Kidney (tissue), 14 donors: Measurements from ENCODE around the gene SOHLH1. TPM values are rescaled to one million over a fixed set of nuclear protein-coding genes. Genes with fewer than 3 reads are reported as not detected.
A peak's percentile ranks its signal among the peaks of the same experiment; 100 is the strongest.

Experiments used
- DNase-seq, 5 donors: peaks; one replicate each; pipeline ENCODE4 v3.0.0-alpha.2; 2013 to 2020
- FAIRE-seq: peaks from 2 replicates; lab custom pipeline; 2012; peaks lifted over from hg19 to GRCh38; lab: Jason Lieb, UNC
- H3K27ac ChIP-seq, 2 donors: one replicate each; pipeline ENCODE4 v1.7.0; 2013; ENCODE audit warnings: low read depth in 2 of 2, low read length in 2 of 2, inconsistent platforms in 1 of 2
- H3K27me3 ChIP-seq: one replicate; pipeline ENCODE4 v1.7.1; 2013; ENCODE audit warnings: low read length, inconsistent platforms; ENCODE audit not compliant: control insufficient read depth, insufficient read depth
- H3K36me3 ChIP-seq, 3 donors: one replicate each; pipeline versions ENCODE4 v1.7.0 to v1.7.1; 2013; ENCODE audit warnings: low read length in 3 of 3, control low read depth in 1 of 3, inconsistent platforms in 1 of 3; ENCODE audit not compliant: insufficient read depth in 3 of 3, control insufficient read depth in 2 of 3
- H3K4me1 ChIP-seq, 3 donors: one replicate each; pipeline versions ENCODE4 v1.7.0 to v1.7.1; 2013; ENCODE audit warnings: low read length in 3 of 3, inconsistent platforms in 1 of 3, low read depth in 1 of 3; ENCODE audit not compliant: control insufficient read depth in 2 of 3, insufficient read depth in 2 of 3
- H3K4me3 ChIP-seq, 3 donors: one replicate each; pipeline versions ENCODE4 v1.7.0 to v1.8.1; 2013; ENCODE audit warnings: low read length in 3 of 3, control low read depth in 1 of 3, inconsistent platforms in 1 of 3
- H3K9ac ChIP-seq, 3 donors: one replicate each; pipeline versions ENCODE4 v1.7.0 to v1.7.1; 2013; ENCODE audit warnings: low read length in 3 of 3, control low read depth in 1 of 3, inconsistent platforms in 1 of 3
- H3K9me3 ChIP-seq, 3 donors: one replicate each; pipeline versions ENCODE4 v1.7.0 to v1.7.1; 2013; ENCODE audit warnings: low read length in 3 of 3, control low read depth in 1 of 3, inconsistent platforms in 1 of 3; ENCODE audit not compliant: control insufficient read depth in 2 of 3, insufficient read depth in 1 of 3
- CTCF ChIP-seq: IDR thresholded peaks from 3 replicates; pipeline ENCODE4 v1.5.1; 2012; ENCODE audit warnings: mild to moderate bottlenecking, moderate library complexity, borderline replicate concordance; ENCODE audit not compliant: insufficient read depth; ENCODE audit errors: extremely low read depth
- intact Hi-C: fragments of 100-400 bp; cut with DNase I; formaldehyde crosslinking; loops from one replicate; pipeline ENCODE4 v1.11.1; 2022
- polyA plus RNA-seq: library from polyadenylated mRNA; stranded (reverse); fragments of 350-450 nt; fragmentation: Illumina TruSeq; extraction: RNeasy Lipid Tissue Mini Kit (QIAGEN cat#74804); gene quantifications from one replicate; pipeline ENCODE4 v1.2.3, GENCODE V29; 2014; ENCODE audit warnings: low read depth, low replicate concordance; ENCODE audit not compliant: insufficient read depth
- total RNA-seq: library from RNA; stranded (reverse); fragmentation: NEBNext Ultra II Directional; extraction: Animal tissue kit (Norgen Biotek cat#: 25700); gene quantifications from one replicate; pipeline ENCODE4 v1.2.1, GENCODE V29; 2021
- donor health status: control.
- donor health status: control.
- donor health status: control.
- donor health status: control.
- donor health status: control.
- donor health status: DM: yes; HTN: yes; CAD: no.
- donor health status: Normal renal cell carcinoma (clear cell type).

The SOHLH1 gene
- total and polyA plus RNA-seq, 2 donors from 2014 or later, result not detected

- Histone ChIP-seq H3K9ac (no peak within 1 kb of the TSS), H3K27me3 (peaks cover 2% of the 10 kb centered on the region), H3K4me1 (no peaks in the 10 kb centered on the region), H3K27ac (no peak within 1 kb of the TSS), H3K4me3 (no peak within 1 kb of the TSS), H3K9me3 (no peaks in the 10 kb centered on the region), H3K36me3 (no peaks in the 10 kb centered on the region)
- intact Hi-C loops, result no loop called here
- peak in 4 of 5 donors; percentile 63 to 77 (median 73) for DNase-seq
- TF ChIP-seq CTCF, result peak; percentile 68
- no peak for FAIRE-seq
Observed at GRCh38 chr9:135701959-135702721, 2.9 kb upstream of the SOHLH1 start, which contains the start of gene KCNT1. Gene KCNT1 (plus strand): TSS chr9:135702185. CDS start chr9:135702259, 74 bp downstream.

GRCh38 chr9:135701067-135701958, 2.0 kb upstream of the SOHLH1 start:
- Histone ChIP-seq H3K9me3 (no peaks in the 10 kb centered on the region), H3K4me3 (no peak overlapping the region), H3K27me3 (peaks cover 2% of the 10 kb centered on the region), H3K4me1 (no peaks in the 10 kb centered on the region), H3K27ac (no peak overlapping the region), H3K36me3 (no peaks in the 10 kb centered on the region), H3K9ac (no peak overlapping the region)
- TF ChIP-seq CTCF, result no peak
- intact Hi-C loops, result no loop called here
- DNase-seq, result peak in 2 of 5 donors; percentile 43 to 66
- no peak for FAIRE-seq

- H3K4me3 ChIP-seq, result no peak overlapping the region
- H3K27ac ChIP-seq, result no peak overlapping the region
- peaks cover 2% of the 10 kb centered on the region for H3K27me3 ChIP-seq
- FAIRE-seq (no peak), DNase-seq (no peak)
- no peaks in the 10 kb centered on the region for H3K4me1 ChIP-seq
- no peak overlapping the region for H3K9ac ChIP-seq
- no peaks in the 10 kb centered on the region for H3K9me3 ChIP-seq
- intact Hi-C loops, result no loop called here
- no peak for TF ChIP-seq CTCF
- H3K36me3 ChIP-seq, result no peaks in the 10 kb centered on the region
Observed at GRCh38 chr9:135700525-135700924, 1.2 kb upstream of the SOHLH1 start.
